GM21717 (cell line): ENCODE data around the gene RTP4.

ENCODE experiments used
- ATAC-seq: cut with Tn5 transposase; IDR thresholded peaks from one replicate; pipeline ENCODE4 v1.9.1; 2021; ENCODE audit warnings: mild to moderate bottlenecking, moderate library complexity; ENCODE audit not compliant: unreplicated experiment

Gene RTP4

GRCh38 chr3:187368251-187369088, at the start of gene RTP4:
Gene RTP4, plus strand, starts transcription at chr3:187368385. Its CDS starts 57 bp downstream, at chr3:187368442.
- peak; percentile 97 for ATAC-seq

GRCh38 chr3:187318819-187319616, 49.2 kb upstream of the RTP4 start:
- no peak for ATAC-seq

- ATAC-seq, result peak; percentile 90
Measured at GRCh38 chr3:187319699-187320302, 48.4 kb upstream of the RTP4 start.

GRCh38 chr3:187321766-187322165, 46.4 kb upstream of the RTP4 start:
- no peak for ATAC-seq

GRCh38 chr3:187322291-187322690, 45.9 kb upstream of the RTP4 start:
- no peak for ATAC-seq

- no peak for ATAC-seq
Measured at GRCh38 chr3:187323091-187323490, 45.1 kb upstream of the RTP4 start.

- no peak for ATAC-seq
Measured at GRCh38 chr3:187325632-187326031, 42.6 kb upstream of the RTP4 start.

- no peak for ATAC-seq
Measured at GRCh38 chr3:187327845-187328244, 40.3 kb upstream of the RTP4 start.

- no peak for ATAC-seq
Measured at GRCh38 chr3:187328691-187329090, 39.5 kb upstream of the RTP4 start.

GRCh38 chr3:187334904-187335303, 33.3 kb upstream of the RTP4 start:
- no peak for ATAC-seq

GRCh38 chr3:187336322-187336721, 31.9 kb upstream of the RTP4 start:
- no peak for ATAC-seq

- no peak for ATAC-seq
Measured at GRCh38 chr3:187340578-187340977, 27.6 kb upstream of the RTP4 start.

GRCh38 chr3:187342255-187342654, 25.9 kb upstream of the RTP4 start:
- no peak for ATAC-seq

GRCh38 chr3:187343670-187344069, 24.5 kb upstream of the RTP4 start:
- no peak for ATAC-seq

- ATAC-seq, result no peak
Measured at GRCh38 chr3:187352581-187353575, 15.3 kb upstream of the RTP4 start.

GRCh38 chr3:187358068-187358467, 10.1 kb upstream of the RTP4 start:
- no peak for ATAC-seq

- ATAC-seq, result no peak
Measured at GRCh38 chr3:187359798-187360486, 8.2 kb upstream of the RTP4 start.

- ATAC-seq, result no peak
Measured at GRCh38 chr3:187360596-187360995, 7.6 kb upstream of the RTP4 start.

GRCh38 chr3:187361835-187362234, 6.3 kb upstream of the RTP4 start:
- no peak for ATAC-seq
